ENCODE measurements around the gene FYB2.
A peak's percentile ranks its signal among the peaks of the same experiment; 100 is the strongest.

Gene FYB2

GRCh38 chr1:56808410-56808809, 10.8 kb downstream of the FYB2 start:
- no CpG with 5 or more reads among the region's 1 CpG for WGBS (ENCODE audit: extremely low coverage, insufficient coverage, insufficient read length)
- H3K79me1 ChIP-seq (ENCODE audit: low read length) = no peaks in the 10 kb centered on the region
- no peak overlapping the region for H4K91ac ChIP-seq (ENCODE audit: low read depth, low read length)
- no peak overlapping the region for H4K8ac ChIP-seq (ENCODE audit: low read depth, low read length)
- peaks cover 1% of the 10 kb centered on the region for H3K9me3 ChIP-seq (ENCODE audit: insufficient read depth, low read depth, low read length)
- H3K4me1 ChIP-seq (ENCODE audit: control insufficient read depth in 1 of 2, insufficient read depth in 2 of 2, low read length in 2 of 2) = peaks cover 0 to 3% of the 10 kb centered on the region in 2 experiments
- no peak overlapping the region for H2AFZ ChIP-seq (ENCODE audit: insufficient read depth, low read length, poor library complexity)
- H3K18ac ChIP-seq (ENCODE audit: low read length) = no peak overlapping the region
- no peak overlapping the region for H3K9ac ChIP-seq (ENCODE audit: low read length)
- H3K36me3 ChIP-seq (ENCODE audit: control insufficient read depth in 1 of 2, insufficient read depth in 2 of 2, low read length in 2 of 2) = no peaks in the 10 kb centered on the region
- H3K23ac ChIP-seq (ENCODE audit: low read length) = no peak overlapping the region
- H3K14ac ChIP-seq (ENCODE audit: low read length) = no peak overlapping the region
- DNase-seq = no peak
- H3K27ac ChIP-seq (ENCODE audit: low read depth, low read length) = no peak overlapping the region
- no peak overlapping the region for H4K12ac ChIP-seq (ENCODE audit: low read depth, low read length)
- H3K27me3 ChIP-seq (ENCODE audit: insufficient read depth, low read length) = no peaks in the 10 kb centered on the region
- H2AK5ac ChIP-seq (ENCODE audit: low read length) = no peak overlapping the region
- H3K4me2 ChIP-seq (ENCODE audit: low read length) = no peak overlapping the region
- no peak overlapping the region for H2BK5ac ChIP-seq (ENCODE audit: low read depth, low read length, poor library complexity)
- no peak overlapping the region for H2BK120ac ChIP-seq (ENCODE audit: insufficient read depth, low read length, poor library complexity)
- H3K4me3 ChIP-seq (ENCODE audit: low read depth, low read length) = no peak overlapping the region
- H3K4ac ChIP-seq (ENCODE audit: low read depth, low read length) = no peak overlapping the region
- H3K79me2 ChIP-seq (ENCODE audit: control insufficient read depth, insufficient read depth, low read length, poor library complexity) = no peaks in the 10 kb centered on the region
- H2BK12ac ChIP-seq (ENCODE audit: low read length) = no peak overlapping the region

- Histone ChIP-seq H4K12ac (ENCODE audit: low read depth, low read length) (no peak overlapping the region), H2BK5ac (ENCODE audit: low read depth, low read length, poor library complexity) (no peak overlapping the region), H3K4me3 (ENCODE audit: low read depth, low read length) (no peak overlapping the region), H3K23ac (ENCODE audit: low read length) (no peak overlapping the region), H2BK12ac (ENCODE audit: low read length) (no peak overlapping the region), H3K79me1 (ENCODE audit: low read length) (no peaks in the 10 kb centered on the region), H2AK5ac (ENCODE audit: low read length) (no peak overlapping the region), H2AFZ (ENCODE audit: insufficient read depth, low read length, poor library complexity) (no peak overlapping the region), H3K79me2 (ENCODE audit: control insufficient read depth, insufficient read depth, low read length, poor library complexity) (no peaks in the 10 kb centered on the region), H3K4me2 (ENCODE audit: low read length) (no peak overlapping the region), H3K9me3 (ENCODE audit: insufficient read depth, low read depth, low read length) (peaks cover 1% of the 10 kb centered on the region), H3K36me3 (ENCODE audit: control insufficient read depth in 1 of 2, insufficient read depth in 2 of 2, low read length in 2 of 2) (no peaks in the 10 kb centered on the region), H2BK120ac (ENCODE audit: insufficient read depth, low read length, poor library complexity) (no peak overlapping the region), H3K18ac (ENCODE audit: low read length) (no peak overlapping the region), H3K4me1 (ENCODE audit: control insufficient read depth in 1 of 2, insufficient read depth in 2 of 2, low read length in 2 of 2) (peaks cover 0 to 3% of the 10 kb centered on the region in 2 experiments), H3K4ac (ENCODE audit: low read depth, low read length) (no peak overlapping the region), H3K27me3 (ENCODE audit: insufficient read depth, low read length) (no peaks in the 10 kb centered on the region), H3K27ac (ENCODE audit: low read depth, low read length) (no peak overlapping the region), H3K9ac (ENCODE audit: low read length) (no peak overlapping the region), H4K91ac (ENCODE audit: low read depth, low read length) (no peak overlapping the region), H3K14ac (ENCODE audit: low read length) (no peak overlapping the region), H4K8ac (ENCODE audit: low read depth, low read length) (no peak overlapping the region)
- DNase-seq = no peak
- WGBS (ENCODE audit: extremely low coverage, insufficient coverage, insufficient read length) = no CpG with 5 or more reads among the region's 3 CpGs
Observed at GRCh38 chr1:56806804-56807203, 12.4 kb downstream of the FYB2 start.

- H3K79me1 ChIP-seq (ENCODE audit: low read length) = no peaks in the 10 kb centered on the region
Observed at GRCh38 chr1:56803561-56804156, 15.5 kb downstream of the FYB2 start.

GRCh38 chr1:56799605-56800400, 19.4 kb downstream of the FYB2 start:
- no peak overlapping the region for H3K4me3 ChIP-seq (ENCODE audit: low read depth, low read length)
- no peak overlapping the region for H3K23ac ChIP-seq (ENCODE audit: low read length)
- no peak overlapping the region for H2BK120ac ChIP-seq (ENCODE audit: insufficient read depth, low read length, poor library complexity)
- no peak overlapping the region for H3K27ac ChIP-seq (ENCODE audit: low read depth, low read length)
- no peak overlapping the region for H2AK5ac ChIP-seq (ENCODE audit: low read length)
- no peak overlapping the region for H4K12ac ChIP-seq (ENCODE audit: low read depth, low read length)
- no peaks in the 10 kb centered on the region for H3K36me3 ChIP-seq (ENCODE audit: control insufficient read depth in 1 of 2, insufficient read depth in 2 of 2, low read length in 2 of 2)
- H3K9ac ChIP-seq (ENCODE audit: low read length) = no peak overlapping the region
- H3K4ac ChIP-seq (ENCODE audit: low read depth, low read length) = no peak overlapping the region
- H3K9me3 ChIP-seq (ENCODE audit: insufficient read depth, low read depth, low read length) = no peaks in the 10 kb centered on the region
- H3K27me3 ChIP-seq (ENCODE audit: insufficient read depth, low read length) = no peaks in the 10 kb centered on the region
- H3K14ac ChIP-seq (ENCODE audit: low read length) = no peak overlapping the region
- no peak overlapping the region for H2BK5ac ChIP-seq (ENCODE audit: low read depth, low read length, poor library complexity)
- WGBS (ENCODE audit: extremely low coverage, insufficient coverage, insufficient read length) = no CpG with 5 or more reads among the region's 7 CpGs
- H4K8ac ChIP-seq (ENCODE audit: low read depth, low read length) = no peak overlapping the region
- DNase-seq = no peak
- no peaks in the 10 kb centered on the region for H3K4me1 ChIP-seq (ENCODE audit: control insufficient read depth in 1 of 2, insufficient read depth in 2 of 2, low read length in 2 of 2)
- no peaks in the 10 kb centered on the region for H3K79me2 ChIP-seq (ENCODE audit: control insufficient read depth, insufficient read depth, low read length, poor library complexity)
- no peak overlapping the region for H3K18ac ChIP-seq (ENCODE audit: low read length)
- no peak overlapping the region for H4K91ac ChIP-seq (ENCODE audit: low read depth, low read length)
- H2BK12ac ChIP-seq (ENCODE audit: low read length) = no peak overlapping the region
- H3K79me1 ChIP-seq (ENCODE audit: low read length) = no peaks in the 10 kb centered on the region
- H2AFZ ChIP-seq (ENCODE audit: insufficient read depth, low read length, poor library complexity) = no peak overlapping the region
- no peak overlapping the region for H3K4me2 ChIP-seq (ENCODE audit: low read length)

More at GRCh38 chr1:56803561-56804156, 15.5 kb downstream of the FYB2 start:
- no peaks in the 10 kb centered on the region for H3K27me3 ChIP-seq (ENCODE audit: insufficient read depth, low read length)
- no peak overlapping the region for H3K27ac ChIP-seq (ENCODE audit: low read depth, low read length)
- H4K8ac ChIP-seq (ENCODE audit: low read depth, low read length) = no peak overlapping the region
- H3K9me3 ChIP-seq (ENCODE audit: insufficient read depth, low read depth, low read length) = peaks cover 1% of the 10 kb centered on the region
- no peak overlapping the region for H4K91ac ChIP-seq (ENCODE audit: low read depth, low read length)
- H2BK120ac ChIP-seq (ENCODE audit: insufficient read depth, low read length, poor library complexity) = no peak overlapping the region
- H2BK12ac ChIP-seq (ENCODE audit: low read length) = no peak overlapping the region
- no peak overlapping the region for H2AFZ ChIP-seq (ENCODE audit: insufficient read depth, low read length, poor library complexity)
- H2AK5ac ChIP-seq (ENCODE audit: low read length) = no peak overlapping the region
- H3K79me2 ChIP-seq (ENCODE audit: control insufficient read depth, insufficient read depth, low read length, poor library complexity) = no peaks in the 10 kb centered on the region
- H2BK5ac ChIP-seq (ENCODE audit: low read depth, low read length, poor library complexity) = no peak overlapping the region
- H4K12ac ChIP-seq (ENCODE audit: low read depth, low read length) = no peak overlapping the region
- no CpG with 5 or more reads among the region's 5 CpGs for WGBS (ENCODE audit: extremely low coverage, insufficient coverage, insufficient read length)
- no peak overlapping the region for H3K4me3 ChIP-seq (ENCODE audit: low read depth, low read length)
- H3K18ac ChIP-seq (ENCODE audit: low read length) = no peak overlapping the region
- no peak overlapping the region for H3K4me2 ChIP-seq (ENCODE audit: low read length)
- no peak overlapping the region for H3K23ac ChIP-seq (ENCODE audit: low read length)
- H3K4ac ChIP-seq (ENCODE audit: low read depth, low read length) = no peak overlapping the region
- H3K4me1 ChIP-seq (ENCODE audit: control insufficient read depth in 1 of 2, insufficient read depth in 2 of 2, low read length in 2 of 2) = no peaks in the 10 kb centered on the region
- peak; percentile 66 to 82 for DNase-seq
- H3K36me3 ChIP-seq (ENCODE audit: control insufficient read depth in 1 of 2, insufficient read depth in 2 of 2, low read length in 2 of 2) = no peaks in the 10 kb centered on the region
- no peak overlapping the region for H3K14ac ChIP-seq (ENCODE audit: low read length)
- no peak overlapping the region for H3K9ac ChIP-seq (ENCODE audit: low read length)

All from trophoblast cell (in vitro differentiated cells and primary cell).